ENCODE data around the gene ARHGAP15. TPM values are rescaled to one million over a fixed set of nuclear protein-coding genes. Genes with fewer than 3 reads are reported as not detected.

Gene ARHGAP15
- total RNA-seq, 1 donor from 2014 or later, result 33.8 TPM

DNA sequence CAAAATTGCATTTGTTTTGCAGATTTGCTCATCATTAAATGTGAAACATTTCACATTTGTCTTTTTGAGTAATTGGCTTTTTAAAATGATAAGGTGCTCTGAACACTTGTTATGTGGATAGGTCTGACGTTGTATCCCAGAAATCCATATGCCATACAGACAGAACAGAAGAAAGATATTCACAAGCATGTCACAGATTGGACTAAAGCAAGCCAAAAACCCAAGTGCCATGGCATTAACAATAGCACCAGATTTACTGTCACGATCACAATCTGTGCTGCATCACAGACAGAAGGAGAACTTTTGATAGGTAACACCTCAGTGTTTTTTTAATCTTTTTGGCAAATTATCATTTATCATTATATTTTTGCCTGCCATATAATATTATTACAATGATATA lies 272.6 kb downstream of the ARHGAP15 start:
- DNase-seq, result no peak

DNA sequence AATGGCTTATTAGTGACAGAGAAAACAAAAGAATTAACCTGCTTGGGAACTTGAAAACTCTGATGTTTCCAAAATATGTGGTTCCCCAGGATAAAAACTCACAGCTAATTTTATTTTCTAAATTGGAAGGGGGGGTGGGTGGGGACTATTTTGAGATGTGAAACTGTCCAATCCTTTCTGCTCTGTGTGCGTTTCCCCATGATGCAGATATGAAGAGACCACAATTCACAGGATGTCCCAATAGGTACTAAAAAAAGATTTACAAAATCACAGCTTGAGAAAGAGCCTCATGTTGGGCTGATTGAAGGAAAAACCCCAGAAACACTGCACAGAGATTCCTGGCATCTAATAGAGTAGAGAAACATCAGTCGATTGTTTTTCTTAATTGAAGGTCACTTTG lies 273.2 kb downstream of the ARHGAP15 start:
- no peak for DNase-seq

DNA sequence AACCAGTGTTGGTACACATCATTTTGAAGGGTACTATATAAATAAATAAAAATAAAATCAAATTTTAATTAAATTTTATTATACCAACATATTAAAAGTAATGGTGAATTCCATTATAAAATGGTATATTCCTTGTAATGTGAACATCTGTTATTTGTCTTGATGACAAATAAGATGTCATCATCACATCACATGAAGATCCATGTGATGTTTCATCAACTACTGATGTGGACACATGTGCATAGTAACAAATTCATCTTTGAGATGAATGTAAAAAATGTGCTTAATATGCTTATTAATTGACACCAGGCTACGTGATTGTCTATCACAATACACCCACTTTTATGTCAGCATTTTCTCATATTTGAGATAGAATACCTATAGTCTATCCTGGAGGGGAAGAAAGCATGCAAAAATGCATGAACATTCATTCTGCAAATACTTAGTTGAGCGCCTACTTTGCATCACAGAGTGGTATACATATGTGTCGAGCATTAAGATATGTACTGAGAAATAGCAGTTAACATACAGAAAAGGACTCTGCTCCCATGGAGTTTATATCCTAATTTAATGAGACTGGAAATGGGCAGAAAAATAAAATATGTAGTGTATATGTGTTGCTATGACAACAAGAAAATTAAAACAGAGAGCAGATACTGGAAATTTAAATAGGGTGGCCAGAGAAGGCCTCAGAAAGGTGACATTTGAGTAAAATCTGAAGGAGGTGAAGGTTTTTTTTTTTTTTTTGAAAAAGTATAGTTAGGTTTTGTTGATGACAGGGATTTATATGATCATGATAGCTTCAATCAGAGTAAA lies 281.1 kb downstream of the ARHGAP15 start:
- no peak for DNase-seq

DNA sequence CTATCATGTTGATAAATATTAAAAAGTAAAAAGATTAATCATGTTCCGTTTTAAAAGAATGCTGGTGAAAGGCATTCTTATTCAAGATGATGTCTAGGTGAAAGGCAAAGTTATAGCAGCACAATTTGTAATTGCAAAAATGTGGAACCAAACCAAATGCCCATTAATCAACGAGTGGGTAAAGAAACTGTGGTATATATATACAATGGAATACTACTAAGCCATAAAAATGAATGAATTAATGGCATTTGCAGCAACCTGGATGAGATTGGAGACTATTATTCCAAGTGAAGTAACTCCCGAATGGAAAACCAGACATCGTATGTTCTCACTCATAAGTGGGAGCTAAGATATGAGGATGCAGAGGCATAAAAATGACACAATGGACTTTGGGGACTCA lies 286.4 kb downstream of the ARHGAP15 start:
- DNase-seq, result no peak

DNA sequence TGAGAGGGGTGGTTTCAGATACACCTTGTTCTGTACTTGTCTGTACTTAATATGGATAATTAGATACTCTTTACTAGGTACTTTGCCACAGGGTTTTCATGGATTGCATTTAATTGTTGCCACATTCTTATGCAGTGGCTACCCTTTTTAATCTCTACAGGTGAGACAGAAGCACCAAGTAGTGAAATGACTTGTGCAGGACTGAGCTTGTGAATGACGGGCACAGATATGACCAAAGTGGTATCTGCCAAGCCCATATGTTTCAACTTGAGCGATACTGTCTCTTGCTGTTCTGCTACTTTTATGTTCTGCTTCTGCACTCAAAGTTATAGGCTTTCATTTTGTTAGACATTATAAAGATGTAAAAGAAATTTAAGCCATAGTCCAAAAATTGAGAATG lies 288.2 kb downstream of the ARHGAP15 start:
- no peak for DNase-seq

DNA sequence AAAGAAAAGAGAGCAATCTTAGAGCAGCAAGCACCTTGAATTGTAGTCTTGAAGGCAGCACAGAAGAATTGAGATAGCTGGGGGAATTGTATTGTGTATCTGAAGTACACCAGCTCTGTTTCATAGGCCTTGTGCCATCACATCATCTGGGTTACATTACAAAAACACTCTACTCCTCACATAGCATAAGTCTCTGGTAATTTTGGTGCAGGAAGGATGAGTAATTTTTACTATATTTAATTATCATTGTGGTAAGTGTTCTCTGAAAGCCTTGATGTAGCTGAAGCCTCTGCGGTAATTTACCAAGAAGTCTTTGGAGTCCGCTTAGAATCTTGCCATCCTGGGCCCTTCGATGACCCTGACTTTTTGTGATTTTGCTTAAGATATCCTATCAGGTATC lies 291.1 kb downstream of the ARHGAP15 start:
- no peak for DNase-seq

DNA sequence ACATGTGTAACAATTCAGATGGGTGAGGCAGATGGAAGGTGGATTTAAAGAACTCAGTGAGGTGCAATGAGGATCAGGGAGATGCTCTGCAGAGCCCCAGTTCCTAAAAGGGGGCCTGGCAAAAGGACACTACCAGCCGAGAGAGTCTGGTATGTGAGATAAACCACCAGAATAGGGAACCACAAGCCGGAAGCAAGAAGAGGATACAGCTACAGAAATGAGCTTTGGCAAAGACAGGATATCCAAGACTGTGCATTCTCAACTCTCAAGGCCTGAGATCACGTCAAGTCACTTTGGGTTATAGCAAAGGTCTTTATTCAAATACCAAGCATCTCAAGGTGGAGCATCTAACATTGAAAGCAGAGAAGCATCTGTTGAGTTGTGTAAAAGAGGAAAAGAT lies 293.5 kb downstream of the ARHGAP15 start:
- DNase-seq, result no peak

DNA sequence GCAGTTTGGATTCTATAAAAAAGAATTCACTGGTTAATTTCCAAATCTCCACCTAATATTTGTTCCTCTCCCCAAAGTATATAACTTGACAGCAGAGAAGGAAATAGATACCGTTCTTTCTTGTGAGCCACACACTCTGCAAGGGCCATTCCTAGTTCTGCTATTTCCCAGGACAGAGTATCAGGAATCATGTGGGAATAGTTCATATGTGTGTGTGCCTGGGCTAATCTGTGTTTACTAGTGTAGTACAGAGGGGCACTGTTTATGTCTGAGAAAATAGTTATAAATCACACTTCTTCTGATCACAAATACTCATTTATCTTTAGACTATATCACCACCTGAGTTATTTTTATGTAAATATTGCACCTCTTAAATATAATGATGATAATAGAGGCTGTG lies 296.7 kb downstream of the ARHGAP15 start:
- no peak for DNase-seq

DNA sequence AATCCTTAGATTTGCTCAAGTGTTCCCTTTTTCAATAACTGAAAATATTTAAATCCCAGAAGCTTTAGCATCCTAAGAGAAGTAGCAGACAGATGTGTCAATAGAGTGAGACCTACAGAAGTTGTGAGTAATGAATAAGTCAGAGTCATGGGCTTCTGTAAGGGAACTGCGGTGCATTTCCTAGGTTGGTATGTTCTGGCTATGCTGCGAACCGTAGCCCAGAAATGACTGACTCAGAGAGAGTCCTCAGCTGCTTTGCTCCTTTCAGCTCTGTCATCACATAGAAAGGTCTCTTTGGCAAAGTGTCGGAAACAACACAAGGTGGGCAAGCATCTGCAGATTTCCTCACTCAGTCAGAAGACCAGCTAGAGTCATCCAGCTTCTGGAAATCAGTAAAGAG lies 297.1 kb downstream of the ARHGAP15 start:
- DNase-seq, result no peak

DNA sequence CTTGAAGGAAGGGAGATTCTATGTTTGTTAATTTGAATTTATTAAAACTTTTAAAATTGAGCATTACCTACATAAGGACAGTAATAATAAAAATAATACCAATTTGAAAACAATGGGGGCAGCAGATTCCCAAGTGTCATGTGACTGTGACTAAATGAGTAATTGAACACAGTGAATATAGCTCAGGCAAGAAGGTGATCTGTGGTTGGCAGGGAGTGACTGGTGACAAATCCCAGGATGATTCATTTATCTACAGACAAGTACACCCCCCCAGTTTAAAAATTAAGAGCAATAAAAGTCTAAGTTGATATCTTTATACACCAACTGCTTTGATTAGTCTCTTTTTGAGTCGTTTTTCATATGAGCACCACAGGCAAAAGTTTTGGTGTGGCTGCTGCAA lies 299.5 kb downstream of the ARHGAP15 start:
- no peak for DNase-seq

DNA sequence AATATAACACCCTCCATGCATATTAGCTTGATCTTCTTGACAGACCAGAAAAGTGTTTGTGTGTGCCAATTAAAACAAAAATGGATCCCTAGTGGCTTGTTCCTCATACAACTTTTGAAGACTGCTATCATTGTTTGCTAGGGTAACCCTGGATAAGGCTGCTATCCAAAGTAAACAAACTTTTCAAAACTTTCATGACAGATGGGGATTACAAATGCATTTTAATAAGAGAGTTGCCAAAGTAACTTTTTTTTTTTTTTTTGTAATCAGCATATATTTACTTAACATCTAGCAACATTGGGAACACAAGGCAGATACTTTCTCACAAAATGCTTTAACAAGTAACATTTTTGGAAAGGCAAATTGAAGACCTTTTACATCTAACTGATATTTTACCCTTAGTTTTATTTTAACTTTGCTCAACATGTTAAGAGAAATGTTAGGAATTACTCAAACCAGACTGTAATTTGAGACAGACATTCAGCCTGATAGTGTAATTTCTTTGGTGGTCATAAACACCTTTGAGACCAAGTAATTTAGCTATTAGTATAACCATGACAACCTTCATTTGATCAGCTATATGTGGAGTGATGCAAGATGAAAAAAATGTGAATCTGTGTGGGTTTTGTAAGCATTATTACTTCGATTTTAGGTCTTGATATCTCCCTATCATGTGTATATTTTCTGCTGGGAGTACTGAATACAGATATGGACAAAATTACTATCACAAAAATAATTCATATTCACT lies 300.9 kb downstream of the ARHGAP15 start:
- DNase-seq, result peak; percentile 5

DNA sequence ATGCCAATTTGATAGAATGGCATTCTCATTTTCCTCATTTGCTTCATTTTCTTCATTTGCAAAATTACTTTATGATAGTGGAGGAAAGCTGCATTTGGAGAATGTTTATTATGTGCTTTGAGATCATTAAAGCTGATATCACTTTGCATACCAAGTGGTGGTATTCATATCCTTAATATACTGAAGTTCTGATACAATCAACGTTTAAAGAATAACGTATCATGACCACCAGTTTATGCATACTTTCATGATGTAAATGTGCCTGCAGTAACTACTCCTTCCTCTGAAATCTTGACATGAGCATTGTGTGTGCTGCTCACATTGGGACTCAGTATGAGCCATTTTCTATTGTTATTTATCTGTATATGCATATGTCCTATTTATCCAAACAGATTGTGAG lies 302.1 kb downstream of the ARHGAP15 start:
- no peak for DNase-seq

DNA sequence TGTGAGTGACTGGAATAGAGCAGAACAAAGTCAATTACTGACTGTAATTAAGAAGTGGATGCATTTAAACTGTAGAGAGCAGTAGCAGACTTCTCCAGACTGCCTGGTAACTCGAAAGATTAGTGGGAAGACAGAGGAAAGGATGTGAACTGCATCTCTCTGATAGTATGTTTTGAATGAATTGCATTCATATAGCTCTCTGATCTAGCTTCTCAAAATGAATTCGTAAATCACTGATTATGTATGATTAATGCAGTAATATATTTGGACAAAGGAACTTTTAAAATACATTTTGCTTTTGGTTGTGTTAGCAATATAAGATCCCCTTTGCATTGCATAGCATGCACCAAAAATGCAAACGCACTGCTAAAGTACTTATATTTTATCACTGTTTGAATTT lies 304.0 kb downstream of the ARHGAP15 start:
- DNase-seq, result peak; percentile 80

DNA sequence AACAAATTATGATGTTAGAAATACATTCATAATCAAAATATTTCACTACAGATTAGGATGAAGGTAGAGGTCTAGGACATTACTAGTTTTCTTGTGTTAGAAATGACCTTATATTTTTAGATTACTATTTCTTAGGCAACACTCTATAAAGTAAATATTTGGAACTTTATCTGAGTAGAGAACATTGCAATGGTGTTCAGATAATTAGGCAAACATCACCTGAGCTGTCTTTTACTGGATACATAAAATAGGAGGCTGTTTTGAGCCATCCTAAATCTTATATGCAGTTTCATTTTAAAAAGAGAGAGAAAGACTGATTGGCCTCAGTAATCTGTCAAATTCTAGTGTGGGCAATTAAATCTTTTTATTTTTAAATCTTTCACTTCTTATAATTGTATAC lies 304.6 kb downstream of the ARHGAP15 start:
- DNase-seq, result no peak

DNA sequence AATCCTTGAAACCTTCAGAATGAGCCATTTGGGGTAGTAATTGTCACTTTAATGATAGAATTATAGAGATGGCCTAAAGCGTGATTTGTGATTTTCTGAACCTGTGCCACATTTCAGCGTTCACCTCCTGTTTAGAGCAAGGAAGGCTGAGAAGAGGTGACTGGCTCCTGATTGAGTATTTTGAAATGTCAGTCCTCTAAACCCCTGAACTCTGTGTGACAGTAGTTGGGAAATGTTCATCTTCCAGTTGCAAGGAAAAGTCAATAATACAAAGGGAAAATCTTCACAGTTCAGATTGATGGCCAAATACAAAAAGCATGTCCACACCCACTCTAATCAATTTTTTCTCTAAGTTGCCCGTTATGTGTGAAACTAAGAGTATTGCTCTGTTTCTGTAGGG lies 305.2 kb downstream of the ARHGAP15 start:
- no peak for DNase-seq

DNA sequence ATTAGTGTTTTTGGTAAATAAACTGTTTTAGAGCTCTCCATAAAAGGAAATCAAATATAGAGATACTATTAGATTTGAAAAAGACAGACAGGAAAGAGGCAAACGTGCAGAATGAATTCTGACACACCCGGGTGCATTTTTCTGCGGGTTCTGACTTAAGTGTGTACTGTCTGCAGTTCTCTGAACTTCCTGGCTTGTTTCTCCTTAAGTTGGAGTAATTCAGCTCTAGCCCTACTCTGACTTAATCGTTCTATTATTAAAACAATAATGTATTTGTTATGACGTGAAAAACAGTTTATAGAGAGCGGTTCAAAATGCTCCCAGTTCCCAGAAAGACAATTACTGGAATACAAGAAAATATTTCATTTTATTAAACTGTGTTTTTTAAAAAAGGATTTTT lies 305.9 kb downstream of the ARHGAP15 start:
- peak; percentile 22 for DNase-seq

DNA sequence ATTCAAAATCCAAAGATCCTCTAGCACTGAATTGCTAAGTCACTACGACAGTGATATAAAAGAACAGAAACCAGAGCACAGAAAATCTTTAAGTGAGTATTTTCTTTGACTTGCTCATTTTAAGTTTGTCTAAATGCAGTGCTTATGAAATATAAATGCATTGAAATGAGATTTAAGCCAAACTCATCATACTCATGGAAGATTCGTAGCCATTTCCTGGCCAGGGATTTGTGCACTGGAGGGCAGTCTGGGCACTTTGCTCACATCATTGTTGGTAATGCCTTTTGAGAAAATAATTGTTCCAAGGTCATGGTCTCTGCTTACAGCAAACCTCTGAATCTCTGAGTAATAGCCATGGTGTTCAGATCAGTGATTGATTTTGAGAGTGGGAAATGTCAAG lies 307.7 kb downstream of the ARHGAP15 start:
- no peak for DNase-seq

DNA sequence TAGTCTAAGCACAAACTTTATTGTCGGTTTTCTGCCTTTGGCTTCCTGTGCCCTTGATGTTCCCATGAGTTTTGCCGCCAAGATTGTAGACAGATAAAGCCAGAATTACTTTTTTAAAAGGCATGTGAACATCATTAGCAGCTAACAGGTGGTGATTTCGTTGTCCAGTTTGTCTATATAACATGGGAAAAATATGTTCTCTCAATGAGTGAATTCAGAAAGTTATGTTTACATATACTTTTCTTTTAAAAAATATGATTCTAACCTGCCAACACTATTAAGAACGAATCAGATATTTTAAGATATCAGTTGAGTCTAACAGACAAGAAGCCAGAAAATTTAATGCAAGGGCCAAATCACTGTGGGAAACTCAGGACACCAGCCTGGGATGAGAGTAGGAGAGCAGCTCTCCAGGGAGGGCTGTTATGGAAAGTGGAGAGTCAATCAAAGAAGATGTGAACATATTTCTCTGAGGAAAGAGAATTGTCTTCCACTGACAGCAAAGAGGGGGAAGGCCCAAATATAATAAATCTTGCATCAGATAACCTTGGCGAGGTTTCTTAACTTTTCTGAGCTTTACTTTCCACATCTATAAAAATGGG lies 311.3 kb downstream of the ARHGAP15 start:
- DNase-seq, result no peak

DNA sequence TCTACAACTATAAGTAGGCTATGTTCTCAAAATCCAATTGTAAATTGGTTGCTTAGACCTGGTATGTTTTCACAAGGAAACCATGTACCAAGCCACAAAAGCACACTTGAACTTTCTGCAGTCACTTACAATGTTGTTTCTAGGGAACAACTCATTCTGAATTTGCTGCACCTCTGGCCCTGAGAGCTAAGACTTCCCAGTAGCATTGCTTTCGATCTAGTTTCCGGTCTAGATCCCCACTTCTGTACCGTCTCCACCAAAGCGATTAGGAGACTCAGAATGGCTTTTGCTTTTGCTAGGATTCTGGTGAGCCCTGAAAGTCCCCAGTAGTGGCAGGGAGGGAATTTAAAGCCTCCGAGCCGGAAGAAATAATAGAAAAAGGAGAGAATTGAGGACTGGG lies 313.0 kb downstream of the ARHGAP15 start:
- no peak for DNase-seq

DNA sequence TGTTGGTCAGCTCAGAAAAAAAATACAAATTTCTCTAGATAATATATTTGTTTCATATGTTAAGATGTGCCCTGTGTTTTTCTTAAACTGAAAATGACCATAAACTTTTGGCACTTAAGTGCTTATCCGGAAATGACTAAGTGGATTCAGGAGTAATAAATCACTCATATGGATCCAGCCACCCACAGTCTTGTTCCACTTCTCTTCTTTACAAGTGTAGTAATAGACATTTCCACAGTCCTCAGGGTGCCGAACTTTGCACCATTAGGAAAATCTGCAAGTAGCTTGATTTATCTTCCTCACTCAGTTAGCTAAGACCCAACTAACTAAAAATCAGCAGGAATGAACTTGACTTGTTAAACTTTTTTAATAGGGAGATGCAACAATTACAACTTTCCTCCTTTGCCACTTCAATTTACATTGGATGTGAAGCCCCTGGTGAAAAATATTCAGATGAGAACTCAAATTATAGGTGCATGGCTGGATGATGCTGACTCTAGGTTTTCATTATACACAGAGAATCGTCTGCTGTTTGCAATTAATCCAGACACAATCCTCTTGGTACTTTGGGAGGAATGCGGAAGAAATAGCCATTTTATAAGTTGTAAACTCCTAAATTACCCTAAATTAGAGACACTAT lies 322.5 kb downstream of the ARHGAP15 start:
- DNase-seq, result no peak

DNA sequence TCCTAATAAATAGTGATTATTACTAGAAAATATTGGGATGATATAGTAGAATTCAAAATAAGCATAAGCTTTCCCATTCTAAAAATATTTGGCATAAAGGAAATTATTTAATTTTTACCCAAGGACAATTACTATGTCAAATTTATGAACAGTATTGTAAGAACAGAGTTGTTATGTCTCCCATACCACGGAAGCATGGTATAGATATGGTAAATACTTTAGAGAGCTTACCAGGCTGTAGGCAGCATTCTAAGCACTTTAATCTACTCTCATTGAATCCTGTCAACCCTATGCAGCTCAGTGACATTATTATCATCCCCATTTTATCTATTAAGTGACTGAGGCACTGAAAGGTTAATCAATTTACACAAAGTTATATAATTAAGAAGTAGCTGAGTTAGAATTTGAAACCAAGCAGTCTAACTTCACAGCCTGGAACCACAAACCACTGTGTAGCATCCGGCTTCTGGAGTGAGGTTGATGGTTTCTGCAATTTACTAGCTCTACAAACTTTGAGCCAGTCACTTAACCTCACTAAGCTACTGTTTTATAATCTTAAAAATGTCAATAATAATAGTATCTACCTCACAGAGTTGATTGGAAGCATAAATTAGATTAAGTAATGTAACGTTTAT lies 323.7 kb downstream of the ARHGAP15 start:
- no peak for DNase-seq

DNA sequence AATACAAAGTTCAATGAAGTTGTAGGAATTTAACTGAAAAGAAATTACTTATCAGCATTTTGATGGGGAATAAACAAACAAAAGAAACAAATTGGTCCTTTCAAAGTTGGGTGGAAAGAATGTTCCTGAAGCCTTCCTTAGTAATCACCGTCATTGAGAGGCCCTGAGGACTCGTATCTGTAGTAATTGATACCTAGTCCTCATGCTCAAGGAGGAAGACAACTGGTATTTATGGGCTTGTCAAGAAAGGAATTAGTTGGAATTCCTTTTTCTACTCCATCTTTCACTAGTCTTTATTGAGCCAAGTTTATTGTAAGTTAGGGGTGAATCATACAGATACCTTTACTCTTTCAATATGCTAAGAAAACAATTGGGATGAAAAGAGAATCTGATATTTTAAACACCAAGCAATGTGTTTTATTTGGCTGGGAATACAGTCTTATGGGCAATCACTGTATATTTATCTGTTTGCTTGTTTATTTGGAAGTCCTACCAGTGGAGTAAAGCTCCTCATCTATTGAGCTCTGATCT lies 324.8 kb downstream of the ARHGAP15 start:
- no peak for DNase-seq
